GM18873 (cell line): ENCODE data around the gene MINDY4.

Experiments used
- ATAC-seq: cut with Tn5 transposase; IDR thresholded peaks from one replicate; pipeline ENCODE4 v1.9.1; 2021; ENCODE audit warnings: mild to moderate bottlenecking, moderate library complexity, moderate number of reproducible peaks; ENCODE audit not compliant: unreplicated experiment, low FRiP score

MINDY4 gene

DNA sequence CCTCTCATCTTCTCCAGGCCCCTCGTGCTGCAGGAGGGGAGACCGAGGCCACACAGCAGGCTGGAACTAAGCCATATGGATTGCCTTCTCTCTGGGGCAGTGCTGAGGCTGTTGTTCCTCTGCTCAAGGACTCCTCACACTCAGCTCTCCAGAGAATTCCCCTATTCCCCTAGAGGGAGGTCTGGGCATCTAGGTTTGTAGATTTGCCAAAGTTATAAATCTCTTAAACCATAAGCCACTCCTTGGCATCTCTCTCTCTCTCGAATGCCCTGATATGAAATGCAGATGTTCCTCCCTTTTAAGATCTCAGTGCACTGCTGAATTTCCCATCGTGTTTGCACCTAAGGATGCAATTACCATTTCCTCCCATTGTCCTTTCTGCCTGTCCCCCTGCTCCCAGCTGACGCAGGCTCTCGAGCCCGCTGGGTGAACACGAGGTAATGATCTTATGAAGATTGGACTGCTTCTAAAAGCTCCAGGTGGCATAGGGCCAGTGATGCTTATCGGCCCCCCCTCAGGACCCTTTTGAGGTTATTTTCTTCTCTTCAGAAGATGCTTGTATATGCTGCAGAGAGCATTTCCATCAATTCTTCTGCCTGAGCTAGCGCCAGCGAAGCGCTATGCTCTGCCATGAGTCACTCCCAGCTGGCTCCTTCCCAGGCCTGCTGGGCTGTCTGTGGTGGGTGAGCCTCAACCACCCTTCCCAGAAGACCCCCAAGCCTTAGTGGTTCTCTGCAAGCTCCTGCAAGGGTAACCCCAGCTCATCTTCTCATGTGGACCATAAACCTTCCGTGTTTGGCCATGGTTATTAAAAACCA lies 98.8 kb downstream of the MINDY4 start:
- ATAC-seq = no peak

DNA sequence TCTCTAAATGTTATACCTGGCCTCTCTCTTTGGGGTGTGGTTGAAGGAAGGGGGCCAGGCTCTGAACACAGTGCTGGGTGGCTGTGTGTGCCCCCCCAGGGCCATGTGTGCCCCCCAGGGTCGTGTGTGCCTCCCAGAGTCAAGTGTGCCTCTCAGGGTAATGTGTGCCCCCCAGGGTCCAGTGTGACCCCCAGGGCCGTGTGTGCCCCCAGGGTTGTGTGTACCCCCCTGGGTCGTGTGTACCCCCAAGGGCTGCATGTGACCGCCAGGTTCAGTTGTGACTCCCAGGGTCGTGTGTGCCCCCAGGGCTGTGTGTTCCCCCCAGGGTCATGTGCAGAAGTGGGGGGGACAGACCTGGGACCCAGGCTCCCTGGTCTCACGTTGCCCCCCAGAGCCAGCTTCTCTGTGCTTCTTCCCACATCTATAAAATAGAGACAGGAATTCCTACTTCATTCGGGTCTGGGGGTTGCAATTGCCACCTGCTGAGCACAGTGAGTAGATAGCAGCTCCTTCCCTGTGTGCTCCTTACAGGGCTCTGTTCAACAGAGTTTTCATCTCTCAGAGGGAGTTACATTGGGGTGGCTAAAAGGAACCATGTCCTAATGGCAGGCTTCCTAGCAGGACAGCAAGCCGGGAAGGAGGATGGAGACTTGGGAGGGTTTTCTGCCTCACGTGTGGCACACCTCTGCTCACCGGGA lies 99.8 kb downstream of the MINDY4 start:
- ATAC-seq = no peak

DNA sequence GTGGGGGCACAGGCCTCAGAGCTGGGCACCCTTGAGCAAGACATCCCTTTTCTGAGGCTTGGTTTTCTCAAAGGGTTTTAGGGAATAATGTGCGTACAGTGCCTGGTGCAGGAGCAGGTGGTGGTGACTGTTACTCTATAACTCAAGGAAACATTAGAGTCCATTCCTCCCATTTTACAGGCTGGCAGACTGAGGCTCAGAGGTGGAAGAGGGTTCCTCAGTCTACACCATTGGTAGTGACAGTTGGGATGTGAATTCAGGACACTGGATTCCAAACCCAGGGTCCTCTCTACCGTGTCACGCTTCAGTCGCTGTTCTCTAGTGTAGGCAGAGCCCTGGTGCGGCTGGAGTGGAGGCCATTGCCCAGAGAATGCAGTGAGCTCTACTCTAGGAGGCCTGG lies 100.4 kb downstream of the MINDY4 start:
- no peak for ATAC-seq

DNA sequence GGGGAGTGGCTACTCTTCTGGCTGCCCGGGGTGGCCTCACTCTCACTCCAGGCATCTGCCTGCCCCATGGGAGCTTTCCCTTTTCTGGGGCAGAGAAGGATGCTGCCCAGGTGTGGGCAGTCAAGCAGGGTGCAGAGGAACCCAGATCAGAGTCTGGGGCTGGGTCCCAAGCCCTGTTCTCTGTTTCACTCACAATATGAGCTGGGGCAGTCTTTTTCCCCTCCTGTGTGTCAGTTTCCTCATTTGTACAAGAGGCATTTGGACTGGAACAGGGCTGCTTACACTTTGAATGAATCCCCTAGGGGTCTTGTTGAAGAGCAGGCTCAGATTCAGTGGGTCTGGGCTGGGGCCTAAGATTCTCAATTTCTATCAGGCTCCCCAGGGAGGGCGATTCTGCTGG lies 102.0 kb downstream of the MINDY4 start:
- ATAC-seq = no peak

DNA sequence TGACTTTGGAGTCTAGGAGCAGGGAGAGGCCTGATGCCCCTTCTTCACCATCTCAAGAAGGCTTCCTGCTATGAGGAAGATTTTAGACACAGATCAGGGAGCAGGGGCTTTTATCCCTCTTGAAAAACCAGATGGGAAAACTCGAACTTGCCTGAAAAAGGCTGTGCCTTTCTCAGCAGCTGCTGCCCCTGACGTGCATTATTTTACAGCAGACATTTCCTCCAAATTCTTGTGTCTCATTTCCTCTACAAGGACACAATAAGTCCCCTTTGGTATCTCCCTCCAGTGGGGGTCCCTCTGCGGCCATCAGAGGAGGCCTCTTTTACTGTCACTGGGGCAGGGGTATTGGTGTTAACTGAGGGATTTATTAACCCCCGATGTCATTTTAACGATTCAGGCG lies 102.4 kb downstream of the MINDY4 start:
- ATAC-seq = no peak

DNA sequence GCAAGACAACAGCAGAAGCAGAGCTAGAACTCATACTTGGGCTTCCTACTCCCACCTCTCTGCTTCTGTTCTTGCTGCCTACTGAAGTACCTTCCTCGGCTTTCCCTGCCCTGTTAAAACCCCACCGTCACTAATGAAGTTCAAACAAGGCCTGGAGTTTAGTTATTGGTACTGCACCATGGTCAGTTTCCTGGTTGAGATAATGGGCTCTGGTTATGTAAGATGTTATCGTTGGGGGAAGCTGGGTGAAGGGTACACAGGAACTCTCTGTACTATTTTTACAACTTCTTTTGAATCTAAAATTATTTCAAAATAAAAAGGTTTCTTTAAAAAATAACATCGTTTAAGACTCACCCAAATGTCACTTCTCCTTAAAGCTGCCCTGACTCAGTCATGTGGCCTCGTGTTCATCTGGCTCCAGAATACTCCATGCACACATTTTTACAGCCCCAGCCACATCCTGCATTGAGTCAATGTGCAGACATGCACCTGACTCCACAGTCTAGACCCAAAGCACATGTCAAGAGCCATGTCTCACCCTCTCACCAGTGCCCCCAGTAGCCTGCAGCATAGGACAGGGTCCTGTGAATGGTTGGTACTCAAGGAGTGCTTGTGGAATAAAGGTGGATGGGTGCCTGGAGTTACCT lies 103.6 kb downstream of the MINDY4 start:
- no peak for ATAC-seq

DNA sequence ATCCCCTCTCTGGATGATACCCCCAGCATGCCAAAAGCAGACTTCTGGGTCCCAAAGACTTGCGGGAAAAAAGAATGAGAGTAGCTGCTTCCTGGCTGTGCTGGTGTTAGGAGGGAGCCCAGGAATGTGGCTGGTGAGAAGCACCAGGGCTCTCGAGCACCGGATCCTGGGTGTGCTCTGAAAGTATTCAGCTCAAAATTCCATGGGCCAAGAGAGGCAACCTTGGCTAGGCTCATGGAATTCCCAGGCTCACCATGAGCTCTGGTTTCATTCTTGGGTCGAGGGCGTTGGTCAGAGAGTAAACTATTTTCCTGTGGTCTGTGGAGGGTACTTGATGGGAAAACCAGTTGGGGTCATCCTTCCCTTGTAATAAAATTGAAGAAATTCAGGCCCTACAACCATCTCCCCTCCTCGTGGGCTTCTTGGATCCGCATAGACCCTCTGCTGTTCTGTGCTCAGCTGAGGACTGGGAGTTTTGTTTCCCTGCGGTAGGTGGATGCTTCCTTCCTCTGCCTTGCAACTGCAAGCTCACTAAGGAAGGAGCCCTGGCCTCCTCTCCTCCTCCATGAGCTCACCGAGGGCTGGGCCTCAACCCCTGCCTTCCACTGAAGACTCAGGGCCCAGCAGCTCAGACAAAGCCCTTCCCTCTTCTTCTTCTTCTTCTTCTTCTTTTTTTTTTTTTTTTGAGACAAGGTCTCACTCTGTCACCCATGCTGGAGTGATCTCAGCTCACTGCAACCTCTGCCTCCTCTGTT lies 106.0 kb downstream of the MINDY4 start:
- no peak for ATAC-seq

DNA sequence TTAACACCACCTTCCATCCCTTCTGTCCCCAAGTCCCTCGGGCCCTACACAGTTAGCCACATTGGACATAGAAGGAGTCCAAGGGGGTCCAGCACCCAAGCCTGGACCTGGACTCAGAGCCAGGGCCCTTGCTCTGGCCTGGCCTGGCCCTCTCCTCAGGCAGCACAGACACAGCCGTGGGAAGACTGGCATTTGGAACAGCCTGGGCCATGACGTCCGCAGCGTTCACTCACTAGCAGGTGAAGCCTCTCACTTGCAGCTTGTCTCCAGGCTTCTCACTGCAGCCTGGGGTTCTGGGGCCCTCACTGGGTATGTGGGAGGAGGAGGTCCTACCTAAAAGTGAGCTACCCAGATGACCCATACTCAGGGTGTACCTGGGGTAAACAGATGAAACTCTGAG lies 106.8 kb downstream of the MINDY4 start:
- no peak for ATAC-seq

DNA sequence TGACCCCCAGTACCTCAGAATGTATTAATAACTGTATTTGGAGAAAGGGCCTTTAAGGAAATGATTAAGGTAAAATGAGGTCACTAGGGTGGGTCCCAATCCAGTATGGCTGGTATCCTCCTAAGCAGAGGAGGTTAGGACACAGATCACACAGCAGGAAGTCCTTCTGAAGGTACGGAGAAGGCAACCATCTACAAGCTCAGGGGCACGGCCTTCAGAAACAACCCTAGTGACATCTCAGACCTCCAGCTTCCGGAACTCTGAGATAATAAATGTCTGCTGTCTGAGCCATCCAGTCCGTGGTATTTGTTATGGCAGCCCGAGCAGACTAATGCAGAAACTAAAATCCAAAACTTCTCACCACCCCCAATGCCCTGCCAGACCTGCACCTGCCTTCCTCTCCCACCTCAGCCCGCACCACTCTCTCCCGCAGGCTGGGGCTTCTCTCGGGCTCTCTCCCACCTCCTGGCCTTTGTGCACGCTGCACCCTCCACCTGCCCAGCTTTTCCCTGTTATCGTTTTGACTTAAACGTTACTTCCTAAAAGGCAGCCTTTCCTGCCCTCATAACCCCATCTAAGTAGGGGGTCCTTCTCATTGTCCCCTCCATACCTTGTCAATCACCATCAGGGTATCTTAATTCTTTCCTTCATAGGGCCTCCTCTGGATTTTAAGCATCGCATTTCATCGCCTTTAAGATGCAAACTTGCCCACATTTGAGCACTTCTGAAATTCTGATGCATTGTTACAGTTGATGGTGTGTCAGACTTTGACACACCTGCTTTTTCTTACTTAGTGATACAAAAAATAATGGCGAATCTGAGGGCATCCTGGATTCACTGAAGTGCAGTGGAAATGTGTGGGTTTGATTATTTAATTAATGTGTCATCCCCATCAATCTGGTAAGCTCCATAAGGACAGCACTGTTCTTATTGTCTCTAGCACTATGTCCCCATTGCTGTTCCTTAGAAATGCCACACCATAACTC lies 108.2 kb downstream of the MINDY4 start:
- no peak for ATAC-seq

DNA sequence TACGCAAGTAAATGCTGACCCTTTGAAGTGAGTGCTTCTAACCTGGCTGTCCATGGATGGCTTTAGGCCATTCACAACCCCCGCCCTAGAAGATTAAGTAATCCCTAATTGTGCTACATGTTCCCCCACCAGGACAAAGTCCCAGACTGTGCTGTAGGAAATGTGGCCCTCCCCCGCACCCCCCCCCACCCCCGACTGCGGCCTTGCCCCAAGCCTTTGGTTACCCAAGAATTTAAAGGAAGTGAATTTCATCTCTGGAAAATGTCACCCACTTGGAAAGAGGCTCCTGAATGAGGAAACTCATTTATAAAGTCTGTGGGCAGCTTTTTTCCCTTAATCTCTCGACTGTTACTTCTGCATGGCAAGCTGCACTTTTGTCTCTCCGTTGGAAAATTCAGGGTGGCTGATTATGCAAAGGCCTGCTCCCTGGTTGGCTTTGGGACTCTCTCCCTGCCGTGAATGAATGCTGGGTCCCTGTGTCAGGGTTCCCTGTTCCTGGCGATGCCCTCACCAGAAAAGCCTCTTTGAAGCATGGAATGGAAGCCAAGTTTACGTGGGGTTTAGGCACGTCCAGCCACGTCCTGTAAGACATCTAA lies 109.0 kb downstream of the MINDY4 start:
- no peak for ATAC-seq

DNA sequence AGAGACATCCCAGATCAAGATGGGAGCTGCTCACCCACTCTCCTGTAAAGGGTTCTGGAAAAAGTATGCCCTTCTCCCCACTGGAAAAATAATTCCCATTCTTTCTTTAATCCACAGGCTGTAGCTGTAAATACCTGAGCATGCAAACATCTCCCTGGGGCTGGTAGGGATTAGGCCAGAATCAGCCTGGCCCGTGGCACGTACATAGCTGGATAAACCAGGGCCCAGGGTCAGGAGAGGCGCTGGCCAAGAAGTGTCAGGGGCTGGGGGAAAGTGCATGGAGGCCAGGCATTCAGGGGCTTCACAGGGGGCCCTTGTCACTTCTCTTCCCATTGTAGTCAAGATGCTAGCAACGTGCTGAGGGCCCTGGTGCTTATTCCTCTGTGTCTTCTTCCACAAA lies 109.7 kb downstream of the MINDY4 start:
- no peak for ATAC-seq

DNA sequence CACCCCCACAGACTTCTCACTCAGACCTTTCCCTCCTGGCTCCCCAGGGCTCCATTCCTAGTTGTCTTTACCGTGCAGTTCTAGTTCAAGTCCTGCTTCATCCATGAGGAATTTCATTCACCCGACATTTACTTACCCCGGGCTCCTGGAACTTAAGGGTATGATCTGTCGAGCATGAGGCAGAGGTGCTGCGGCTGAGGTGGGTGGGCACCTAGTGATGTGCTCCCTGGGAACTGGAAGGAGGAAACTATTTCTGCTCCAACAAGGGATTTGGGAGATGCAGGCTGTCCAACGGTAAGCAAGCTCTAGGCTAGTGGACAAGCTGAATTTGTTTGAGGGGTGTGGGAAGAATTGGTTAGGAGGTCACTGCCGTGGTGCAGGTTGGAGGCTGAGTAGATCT lies 110.2 kb downstream of the MINDY4 start:
- no peak for ATAC-seq

DNA sequence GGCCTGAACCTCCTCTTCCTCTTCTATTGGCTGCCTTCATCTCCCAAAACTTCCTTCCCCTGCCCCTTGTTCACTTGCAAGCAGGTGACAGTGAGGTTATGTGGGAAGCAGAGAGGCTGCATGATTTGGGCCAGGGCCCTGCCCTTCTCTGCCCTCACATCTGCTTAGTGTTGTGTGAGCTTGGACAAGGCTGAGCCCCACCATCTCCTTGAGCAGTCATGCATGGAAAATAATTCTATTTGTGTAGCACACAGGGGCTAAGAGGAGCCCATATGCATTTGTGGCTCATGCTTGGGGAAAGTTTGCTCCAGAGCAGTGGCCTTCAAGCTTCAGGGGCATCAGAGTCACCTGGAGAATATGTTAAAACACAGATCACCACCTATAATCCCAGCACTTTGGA lies 113.7 kb downstream of the MINDY4 start:
- ATAC-seq = no peak

DNA sequence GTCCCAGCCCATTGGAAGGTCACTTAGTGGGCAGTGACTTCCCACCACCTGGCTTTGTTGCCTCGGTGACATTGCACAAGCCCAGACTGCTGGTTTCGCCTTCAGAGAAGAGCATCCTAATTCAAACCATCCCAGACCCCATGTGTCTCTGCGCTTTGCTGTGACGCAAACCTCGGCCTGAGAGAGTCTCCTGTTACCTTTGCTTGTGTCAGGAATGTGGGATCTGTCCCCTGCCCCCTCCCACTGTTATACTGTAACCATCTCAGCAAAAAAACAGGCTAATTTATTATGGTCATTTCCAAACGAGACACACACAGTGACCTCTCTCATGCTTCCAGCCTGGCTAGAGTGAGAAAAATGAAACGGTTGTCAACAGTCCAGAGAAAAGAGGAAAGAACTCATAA lies 115.4 kb downstream of the MINDY4 start:
- no peak for ATAC-seq

DNA sequence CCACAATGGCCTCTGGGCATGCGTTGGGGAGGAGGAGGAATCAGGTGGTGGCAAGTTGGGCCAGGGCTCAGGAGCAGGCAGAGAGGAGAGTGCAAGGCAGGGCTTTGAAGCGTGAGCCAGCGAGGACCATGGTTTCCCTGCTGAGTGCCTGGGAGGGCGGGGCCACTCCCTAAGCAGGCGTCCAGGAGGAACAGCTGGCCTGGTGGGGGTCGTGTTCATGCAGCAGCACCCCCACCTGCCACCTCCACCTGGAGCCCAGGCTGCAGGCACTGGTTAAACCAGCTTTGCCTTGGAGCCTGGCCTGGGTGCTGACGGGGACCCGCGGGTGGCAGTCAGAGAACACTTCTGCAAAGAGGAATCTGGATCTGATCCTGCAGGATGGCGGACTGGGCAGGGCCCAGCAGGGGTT lies 116.3 kb downstream of the MINDY4 start:
- no peak for ATAC-seq

DNA sequence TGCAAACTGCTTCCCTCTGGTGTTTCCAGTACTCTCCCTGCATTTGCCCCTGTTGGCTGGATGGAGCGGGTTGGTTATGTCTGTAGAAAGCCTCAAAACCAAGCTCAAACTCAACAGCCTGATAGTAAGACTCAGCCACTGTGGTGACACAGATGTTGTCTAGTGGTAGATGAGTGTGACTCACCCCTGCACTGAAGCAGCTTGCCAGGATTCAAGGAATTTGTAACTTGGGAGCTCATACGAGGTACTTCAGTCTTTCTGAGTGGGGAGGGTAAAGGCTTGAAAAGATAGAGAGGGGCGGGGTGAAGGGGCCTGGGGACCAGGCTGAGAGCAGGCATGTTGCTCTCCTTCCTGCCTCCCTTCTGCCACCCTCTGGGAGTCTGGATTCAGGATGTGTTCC lies 117.5 kb downstream of the MINDY4 start:
- no peak for ATAC-seq

DNA sequence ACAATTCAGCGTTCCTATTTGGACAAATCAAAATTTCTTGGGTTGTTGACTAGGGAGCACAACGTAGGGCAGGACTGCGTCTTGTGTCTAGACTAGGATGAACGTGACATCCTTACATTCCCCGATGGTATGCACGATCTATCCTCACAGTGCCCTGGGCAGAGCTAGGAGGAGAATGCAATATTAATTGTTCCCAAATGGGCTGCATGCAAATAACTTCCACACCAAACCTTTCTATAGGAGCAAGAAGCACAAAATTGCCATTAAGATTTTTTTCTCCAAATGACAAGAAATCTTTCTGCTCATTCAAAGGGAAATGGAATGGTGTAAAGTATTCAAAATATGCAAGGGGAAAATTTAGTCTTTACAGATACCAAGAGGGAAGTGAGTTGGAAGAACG lies 119.0 kb downstream of the MINDY4 start:
- ATAC-seq = no peak

DNA sequence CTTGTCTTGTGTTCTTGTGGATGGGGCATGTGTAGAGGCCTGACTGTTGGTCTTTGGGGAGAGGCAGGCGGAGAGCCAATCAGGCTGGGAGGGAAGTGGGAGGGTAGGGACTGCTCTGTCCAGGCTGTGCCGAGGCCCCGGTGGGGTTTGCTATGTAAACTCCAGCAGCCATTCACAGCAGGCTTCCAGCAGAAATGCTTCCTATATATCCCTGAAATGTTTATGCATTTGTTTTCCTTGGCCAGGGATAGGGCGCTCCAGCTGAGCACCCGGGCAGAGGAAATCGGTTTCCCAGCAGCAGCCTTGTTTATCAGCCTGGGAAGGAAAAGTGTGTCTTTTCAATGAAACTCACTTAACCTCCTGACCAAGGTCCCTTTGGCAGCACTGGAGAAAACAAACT lies 122.1 kb downstream of the MINDY4 start:
- ATAC-seq = no peak

DNA sequence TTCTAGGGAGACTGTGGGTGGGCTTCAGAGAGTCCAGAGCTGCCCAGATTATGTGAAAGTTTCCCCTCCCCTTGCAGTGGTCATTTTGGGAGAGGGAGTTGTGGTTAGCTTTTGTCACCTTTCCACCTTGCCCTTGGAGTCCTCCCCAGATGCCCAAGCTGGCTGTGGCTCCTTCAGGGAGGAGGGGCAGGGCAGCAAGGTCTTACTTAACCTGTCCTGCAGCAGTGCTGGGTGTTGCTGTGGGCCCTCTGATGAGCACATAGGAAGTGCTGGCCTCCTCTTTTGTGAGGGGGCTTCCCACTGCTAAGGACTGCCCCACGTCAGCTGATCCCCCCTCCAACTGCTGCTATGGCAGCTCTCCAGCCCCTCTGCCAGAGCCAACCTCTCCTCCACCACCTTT lies 122.8 kb downstream of the MINDY4 start:
- ATAC-seq = no peak
